ENCODE results near the gene SV2C.

SV2C gene

GRCh38 chr5:76384189-76384588, 301.0 kb downstream of the SV2C start:
- Histone ChIP-seq H3K4me3 (ENCODE audit: low read depth, low read length) (no peak overlapping the region), H3K36me3 (ENCODE audit: control insufficient read depth in 2 of 2, insufficient read depth in 1 of 2, low read length in 2 of 2) (no peaks in the 10 kb centered on the region; a peak in 1 of 3 replicates), H3K27ac (ENCODE audit: extremely low read depth, low read depth, low read length) (no peak overlapping the region), H3K9me3 (ENCODE audit: control insufficient read depth, insufficient read depth, low read depth, low read length) (no peaks in the 10 kb centered on the region), H3K4me1 (ENCODE audit: control insufficient read depth, insufficient read depth, low read length) (no peaks in the 10 kb centered on the region; the same call in 1 of the 2 replicates)
- CTCF ChIA-PET = interaction anchor here (1.2 kb wide), 1 partner anchor 19 kb away, joined by 4 read pairs; the partner anchor contains the start of gene IQGAP2
- no peak for TF ChIP-seq ZNF121 (tag by site-specific recombination; IDR thresholded peaks at IDR 0.05)
- TF ChIP-seq SCRT2 (tag by site-specific recombination; IDR thresholded peaks at IDR 0.05) = no peak
- no peak for TF ChIP-seq ZNF645 (tag by site-specific recombination; IDR thresholded peaks at IDR 0.05)
- TF ChIP-seq HOXC10 (CRISPR knock-in tag; IDR thresholded peaks at IDR 0.05) = no peak
- no peak for TF ChIP-seq KLF16 (tag by site-specific recombination; IDR thresholded peaks at IDR 0.05)
- no peak for TF ChIP-seq ZNF747 (tag by site-specific recombination; IDR thresholded peaks at IDR 0.05)
- no peak for TF ChIP-seq ZNF350 (tag by site-specific recombination; IDR thresholded peaks at IDR 0.05)
- TF ChIP-seq BCL11A (tag by site-specific recombination; IDR thresholded peaks at IDR 0.05; ENCODE audit: low read depth) = no peak
- TF ChIP-seq ZXDB (tag by site-specific recombination; IDR thresholded peaks at IDR 0.05) = no peak
- TF ChIP-seq YY1 (tag by site-specific recombination; IDR thresholded peaks at IDR 0.05) = no peak
- no peak for TF ChIP-seq ZNF354C (tag by site-specific recombination; IDR thresholded peaks at IDR 0.05; ENCODE audit: borderline replicate concordance, low read depth)
- no peak for TF ChIP-seq ZNF629 (tag by site-specific recombination; IDR thresholded peaks at IDR 0.05)
- no peak for TF ChIP-seq HIC1 (tag by site-specific recombination; IDR thresholded peaks at IDR 0.05)
- TF ChIP-seq HOXD13 (CRISPR knock-in tag; IDR thresholded peaks at IDR 0.05; ENCODE audit: borderline replicate concordance) = no peak
- TF ChIP-seq ZSCAN23 (tag by site-specific recombination; IDR thresholded peaks at IDR 0.05) = no peak
- TF ChIP-seq TCF7L2 (IDR thresholded peaks at IDR 0.05; ENCODE audit: borderline replicate concordance, low read depth, low read length) = no peak
- POLR2A ChIA-PET = no interaction called here

GRCh38 chr5:76384705-76385104, 301.5 kb downstream of the SV2C start:
- POLR2A ChIA-PET = no interaction called here
- no peaks in the 10 kb centered on the region for H3K9me3 ChIP-seq (ENCODE audit: control insufficient read depth, insufficient read depth, low read depth, low read length)
- CTCF ChIA-PET = no interaction called here
- no peak overlapping the region for H3K27ac ChIP-seq (ENCODE audit: extremely low read depth, low read depth, low read length)
- no peak overlapping the region for H3K4me3 ChIP-seq (ENCODE audit: low read depth, low read length)
- no peaks in the 10 kb centered on the region for H3K4me1 ChIP-seq (ENCODE audit: control insufficient read depth, insufficient read depth, low read length)
- H3K36me3 ChIP-seq (ENCODE audit: control insufficient read depth in 2 of 2, insufficient read depth in 1 of 2, low read length in 2 of 2) = no peaks in the 10 kb centered on the region; a peak in 1 of 3 replicates
- no peak for TF ChIP-seq ZNF354C (tag by site-specific recombination; IDR thresholded peaks at IDR 0.05; ENCODE audit: borderline replicate concordance, low read depth)
- TF ChIP-seq ZNF555 (tag by site-specific recombination; conservative IDR thresholded peaks at IDR 0.05) = no peak
- TF ChIP-seq ZBTB20 (tag by site-specific recombination; IDR thresholded peaks at IDR 0.05) = no peak
- TF ChIP-seq ZNF692 (tag by site-specific recombination; IDR thresholded peaks at IDR 0.05) = no peak
- TF ChIP-seq PRDM2 (tag by site-specific recombination; IDR thresholded peaks at IDR 0.05; ENCODE audit: borderline replicate concordance) = no peak
- TF ChIP-seq KLF10 (tag by site-specific recombination; IDR thresholded peaks at IDR 0.05) = no peak
- no peak for TF ChIP-seq ZSCAN4 (tag by site-specific recombination; IDR thresholded peaks at IDR 0.05)
- no peak for TF ChIP-seq ZNF768 (tag by site-specific recombination; IDR thresholded peaks at IDR 0.05)
- no peak for TF ChIP-seq ZNF600 (tag by site-specific recombination; IDR thresholded peaks at IDR 0.05)
- TF ChIP-seq ZNF169 (tag by site-specific recombination; IDR thresholded peaks at IDR 0.05) = no peak

Data from HEK293 (cell line).